ENCODE results near the gene SDK1.

DNA sequence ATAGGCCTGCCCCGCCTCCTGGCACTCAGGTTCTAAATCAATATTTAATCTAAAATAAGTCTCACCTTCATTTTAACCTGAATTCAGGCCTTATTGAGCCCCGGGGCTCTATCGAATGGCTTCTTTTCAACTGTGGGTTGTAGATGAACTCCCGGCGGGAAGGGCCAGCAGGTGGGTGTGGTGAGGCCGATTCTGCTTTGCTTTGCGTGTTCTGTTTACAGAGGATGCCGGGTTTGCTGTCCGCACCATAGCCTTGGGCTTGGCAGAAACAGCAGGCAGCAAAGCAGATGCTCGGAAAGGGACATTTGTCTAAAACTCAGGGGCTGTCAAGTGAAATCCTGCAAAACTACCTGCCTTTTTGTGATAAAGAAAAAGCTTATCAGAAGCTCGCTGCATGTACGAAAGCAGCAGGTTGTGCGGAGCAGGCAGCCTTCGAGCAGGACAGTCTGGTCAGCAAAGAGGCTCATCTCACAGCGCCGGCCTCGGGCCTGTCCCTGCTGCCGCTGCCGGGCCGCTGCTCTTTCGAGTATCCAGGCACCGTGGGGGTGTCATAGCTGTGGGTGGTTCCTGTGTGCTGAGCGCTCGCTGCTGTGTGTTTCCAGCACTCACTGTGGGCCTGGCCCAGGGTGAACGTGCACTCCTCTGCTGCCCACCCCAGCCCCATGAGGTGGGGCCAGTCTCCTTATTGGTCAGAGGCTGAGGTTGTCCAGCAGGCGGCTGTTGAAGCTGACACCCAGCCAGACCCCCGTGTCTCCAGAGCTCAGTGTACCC is 946.2 kb downstream of the SDK1 start:
- TF ChIP-seq KLF1 (tag by site-specific recombination; IDR thresholded peaks at IDR 0.05): no peak
- TF ChIP-seq, protein P1, sequence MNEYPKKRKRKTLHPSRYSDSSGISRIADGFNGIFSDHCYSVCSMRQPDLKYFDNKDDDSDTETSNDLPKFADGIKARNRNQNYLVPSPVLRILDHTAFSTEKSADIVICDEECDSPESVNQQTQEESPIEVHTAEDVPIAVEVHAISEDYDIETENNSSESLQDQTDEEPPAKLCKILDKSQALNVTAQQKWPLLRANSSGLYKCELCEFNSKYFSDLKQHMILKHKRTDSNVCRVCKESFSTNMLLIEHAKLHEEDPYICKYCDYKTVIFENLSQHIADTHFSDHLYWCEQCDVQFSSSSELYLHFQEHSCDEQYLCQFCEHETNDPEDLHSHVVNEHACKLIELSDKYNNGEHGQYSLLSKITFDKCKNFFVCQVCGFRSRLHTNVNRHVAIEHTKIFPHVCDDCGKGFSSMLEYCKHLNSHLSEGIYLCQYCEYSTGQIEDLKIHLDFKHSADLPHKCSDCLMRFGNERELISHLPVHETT (tag by site-specific recombination; IDR thresholded peaks at IDR 0.05): no peak
- TF ChIP-seq, protein P2, sequence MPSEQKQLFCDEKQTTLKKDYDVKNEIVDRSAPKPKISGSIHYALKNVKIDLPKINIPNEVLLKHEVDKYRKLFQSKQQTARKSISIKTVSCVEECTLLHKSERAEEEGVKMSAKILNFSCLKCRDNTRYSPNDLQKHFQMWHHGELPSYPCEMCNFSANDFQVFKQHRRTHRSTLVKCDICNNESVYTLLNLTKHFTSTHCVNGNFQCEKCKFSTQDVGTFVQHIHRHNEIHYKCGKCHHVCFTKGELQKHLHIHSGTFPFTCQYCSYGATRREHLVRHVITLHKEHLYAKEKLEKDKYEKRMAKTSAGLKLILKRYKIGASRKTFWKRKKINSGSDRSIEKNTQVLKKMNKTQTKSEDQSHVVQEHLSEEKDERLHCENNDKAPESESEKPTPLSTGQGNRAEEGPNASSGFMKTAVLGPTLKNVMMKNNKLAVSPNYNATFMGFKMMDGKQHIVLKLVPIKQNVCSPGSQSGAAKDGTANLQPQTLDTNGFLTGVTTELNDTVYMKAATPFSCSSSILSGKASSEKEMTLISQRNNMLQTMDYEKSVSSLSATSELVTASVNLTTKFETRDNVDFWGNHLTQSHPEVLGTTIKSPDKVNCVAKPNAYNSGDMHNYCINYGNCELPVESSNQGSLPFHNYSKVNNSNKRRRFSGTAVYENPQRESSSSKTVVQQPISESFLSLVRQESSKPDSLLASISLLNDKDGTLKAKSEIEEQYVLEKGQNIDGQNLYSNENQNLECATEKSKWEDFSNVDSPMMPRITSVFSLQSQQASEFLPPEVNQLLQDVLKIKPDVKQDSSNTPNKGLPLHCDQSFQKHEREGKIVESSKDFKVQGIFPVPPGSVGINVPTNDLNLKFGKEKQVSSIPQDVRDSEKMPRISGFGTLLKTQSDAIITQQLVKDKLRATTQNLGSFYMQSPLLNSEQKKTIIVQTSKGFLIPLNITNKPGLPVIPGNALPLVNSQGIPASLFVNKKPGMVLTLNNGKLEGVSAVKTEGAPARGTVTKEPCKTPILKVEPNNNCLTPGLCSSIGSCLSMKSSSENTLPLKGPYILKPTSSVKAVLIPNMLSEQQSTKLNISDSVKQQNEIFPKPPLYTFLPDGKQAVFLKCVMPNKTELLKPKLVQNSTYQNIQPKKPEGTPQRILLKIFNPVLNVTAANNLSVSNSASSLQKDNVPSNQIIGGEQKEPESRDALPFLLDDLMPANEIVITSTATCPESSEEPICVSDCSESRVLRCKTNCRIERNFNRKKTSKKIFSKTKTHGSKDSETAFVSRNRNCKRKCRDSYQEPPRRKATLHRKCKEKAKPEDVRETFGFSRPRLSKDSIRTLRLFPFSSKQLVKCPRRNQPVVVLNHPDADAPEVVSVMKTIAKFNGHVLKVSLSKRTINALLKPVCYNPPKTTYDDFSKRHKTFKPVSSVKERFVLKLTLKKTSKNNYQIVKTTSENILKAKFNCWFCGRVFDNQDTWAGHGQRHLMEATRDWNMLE (tag by site-specific recombination; conservative IDR thresholded peaks at IDR 0.05; ENCODE audit: low read depth): no peak
- no peak for TF ChIP-seq KLF7 (tag by site-specific recombination; IDR thresholded peaks at IDR 0.05; ENCODE audit: borderline replicate concordance)
- TF ChIP-seq, protein P3, sequence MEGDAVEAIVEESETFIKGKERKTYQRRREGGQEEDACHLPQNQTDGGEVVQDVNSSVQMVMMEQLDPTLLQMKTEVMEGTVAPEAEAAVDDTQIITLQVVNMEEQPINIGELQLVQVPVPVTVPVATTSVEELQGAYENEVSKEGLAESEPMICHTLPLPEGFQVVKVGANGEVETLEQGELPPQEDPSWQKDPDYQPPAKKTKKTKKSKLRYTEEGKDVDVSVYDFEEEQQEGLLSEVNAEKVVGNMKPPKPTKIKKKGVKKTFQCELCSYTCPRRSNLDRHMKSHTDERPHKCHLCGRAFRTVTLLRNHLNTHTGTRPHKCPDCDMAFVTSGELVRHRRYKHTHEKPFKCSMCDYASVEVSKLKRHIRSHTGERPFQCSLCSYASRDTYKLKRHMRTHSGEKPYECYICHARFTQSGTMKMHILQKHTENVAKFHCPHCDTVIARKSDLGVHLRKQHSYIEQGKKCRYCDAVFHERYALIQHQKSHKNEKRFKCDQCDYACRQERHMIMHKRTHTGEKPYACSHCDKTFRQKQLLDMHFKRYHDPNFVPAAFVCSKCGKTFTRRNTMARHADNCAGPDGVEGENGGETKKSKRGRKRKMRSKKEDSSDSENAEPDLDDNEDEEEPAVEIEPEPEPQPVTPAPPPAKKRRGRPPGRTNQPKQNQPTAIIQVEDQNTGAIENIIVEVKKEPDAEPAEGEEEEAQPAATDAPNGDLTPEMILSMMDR (tag by site-specific recombination; IDR thresholded peaks at IDR 0.05): no peak
- no peak for TF ChIP-seq MEIS1 (CRISPR knock-in tag; IDR thresholded peaks at IDR 0.05; ENCODE audit: borderline replicate concordance)
- TF ChIP-seq ZNF214 (tag by site-specific recombination; IDR thresholded peaks at IDR 0.05; ENCODE audit: borderline replicate concordance): no peak
- TF ChIP-seq, protein P4, sequence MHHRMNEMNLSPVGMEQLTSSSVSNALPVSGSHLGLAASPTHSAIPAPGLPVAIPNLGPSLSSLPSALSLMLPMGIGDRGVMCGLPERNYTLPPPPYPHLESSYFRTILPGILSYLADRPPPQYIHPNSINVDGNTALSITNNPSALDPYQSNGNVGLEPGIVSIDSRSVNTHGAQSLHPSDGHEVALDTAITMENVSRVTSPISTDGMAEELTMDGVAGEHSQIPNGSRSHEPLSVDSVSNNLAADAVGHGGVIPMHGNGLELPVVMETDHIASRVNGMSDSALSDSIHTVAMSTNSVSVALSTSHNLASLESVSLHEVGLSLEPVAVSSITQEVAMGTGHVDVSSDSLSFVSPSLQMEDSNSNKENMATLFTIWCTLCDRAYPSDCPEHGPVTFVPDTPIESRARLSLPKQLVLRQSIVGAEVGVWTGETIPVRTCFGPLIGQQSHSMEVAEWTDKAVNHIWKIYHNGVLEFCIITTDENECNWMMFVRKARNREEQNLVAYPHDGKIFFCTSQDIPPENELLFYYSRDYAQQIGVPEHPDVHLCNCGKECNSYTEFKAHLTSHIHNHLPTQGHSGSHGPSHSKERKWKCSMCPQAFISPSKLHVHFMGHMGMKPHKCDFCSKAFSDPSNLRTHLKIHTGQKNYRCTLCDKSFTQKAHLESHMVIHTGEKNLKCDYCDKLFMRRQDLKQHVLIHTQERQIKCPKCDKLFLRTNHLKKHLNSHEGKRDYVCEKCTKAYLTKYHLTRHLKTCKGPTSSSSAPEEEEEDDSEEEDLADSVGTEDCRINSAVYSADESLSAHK (tag by site-specific recombination; IDR thresholded peaks at IDR 0.05): no peak
- no peak for TF ChIP-seq ZNF274 (IDR thresholded peaks at IDR 0.05; ENCODE audit: low read length)
- TF ChIP-seq ZNF274 (tag by site-specific recombination; IDR thresholded peaks at IDR 0.05; ENCODE audit: borderline replicate concordance): no peak
- TF ChIP-seq, protein P5, sequence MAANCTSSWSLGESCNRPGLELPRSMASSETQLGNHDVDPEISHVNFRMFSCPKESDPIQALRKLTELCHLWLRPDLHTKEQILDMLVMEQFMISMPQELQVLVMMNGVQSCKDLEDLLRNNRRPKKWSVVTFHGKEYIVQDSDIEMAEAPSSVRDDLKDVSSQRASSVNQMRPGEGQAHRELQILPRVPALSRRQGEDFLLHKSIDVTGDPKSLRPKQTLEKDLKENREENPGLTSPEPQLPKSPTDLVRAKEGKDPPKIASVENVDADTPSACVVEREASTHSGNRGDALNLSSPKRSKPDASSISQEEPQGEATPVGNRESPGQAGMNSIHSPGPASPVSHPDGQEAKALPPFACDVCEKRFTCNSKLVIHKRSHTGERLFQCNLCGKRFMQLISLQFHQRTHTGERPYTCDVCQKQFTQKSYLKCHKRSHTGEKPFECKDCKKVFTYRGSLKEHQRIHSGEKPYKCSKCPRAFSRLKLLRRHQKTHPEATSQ (tag by site-specific recombination; IDR thresholded peaks at IDR 0.05): no peak
- no peak for TF ChIP-seq FEZF1 (tag by site-specific recombination; IDR thresholded peaks at IDR 0.05)
- TF ChIP-seq, protein P6, sequence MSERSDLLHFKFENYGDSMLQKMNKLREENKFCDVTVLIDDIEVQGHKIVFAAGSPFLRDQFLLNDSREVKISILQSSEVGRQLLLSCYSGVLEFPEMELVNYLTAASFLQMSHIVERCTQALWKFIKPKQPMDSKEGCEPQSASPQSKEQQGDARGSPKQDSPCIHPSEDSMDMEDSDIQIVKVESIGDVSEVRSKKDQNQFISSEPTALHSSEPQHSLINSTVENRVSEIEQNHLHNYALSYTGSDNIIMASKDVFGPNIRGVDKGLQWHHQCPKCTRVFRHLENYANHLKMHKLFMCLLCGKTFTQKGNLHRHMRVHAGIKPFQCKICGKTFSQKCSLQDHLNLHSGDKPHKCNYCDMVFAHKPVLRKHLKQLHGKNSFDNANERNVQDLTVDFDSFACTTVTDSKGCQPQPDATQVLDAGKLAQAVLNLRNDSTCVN (tag by site-specific recombination; optimal IDR thresholded peaks at IDR 0.05): no peak
- TF ChIP-seq ZBTB48 (tag by site-specific recombination; IDR thresholded peaks at IDR 0.05): no peak

Measured in HEK293 (cell line).